Parathyroid adenoma (tissue), 2 donors: ENCODE results near the gene ANKRD22.
A peak's percentile ranks its signal among the peaks of the same experiment; 100 is the strongest.
"Not testable (repeated sequence)": the region's sequence is repeated elsewhere in the genome, so short reads cannot be mapped to it uniquely, and the experiment has no call there.

ENCODE experiments used
- H2AFZ ChIP-seq: fragments of 300-600 bp; sonication (generic); one replicate; pipeline ENCODE4 v1.7.0; 2017; ENCODE audit warnings: antibody characterized with exemption, mild to moderate bottlenecking
- H3K27ac ChIP-seq: fragments of 300-600 bp; sonication (generic); one replicate; pipeline ENCODE4 v1.7.0; 2017
- H3K27me3 ChIP-seq: fragments of 300-600 bp; sonication (generic); one replicate; pipeline ENCODE4 v1.7.0; 2017; ENCODE audit warnings: low read length; ENCODE audit not compliant: control insufficient read depth, insufficient read depth
- H3K36me3 ChIP-seq: fragments of 300-600 bp; sonication (generic); one replicate; pipeline ENCODE4 v1.7.0; 2017; ENCODE audit warnings: low read length; ENCODE audit not compliant: control insufficient read depth, insufficient read depth
- H3K4me1 ChIP-seq: fragments of 300-600 bp; sonication (generic); one replicate; pipeline ENCODE4 v1.7.0; 2017; ENCODE audit warnings: control low read depth
- H3K4me2 ChIP-seq: fragments of 300-600 bp; sonication (generic); one replicate; pipeline ENCODE4 v1.7.0; 2017; ENCODE audit warnings: low read length
- H3K4me3 ChIP-seq: fragments of 300-600 bp; sonication (generic); one replicate; pipeline ENCODE4 v1.7.0; 2017; ENCODE audit warnings: low read depth, low read length
- H3K79me2 ChIP-seq: fragments of 300-600 bp; sonication (generic); one replicate; pipeline ENCODE4 v1.7.0; 2017; ENCODE audit warnings: control low read depth
- H3K9ac ChIP-seq: fragments of 300-600 bp; sonication (generic); one replicate; pipeline ENCODE4 v1.7.0; 2017; ENCODE audit warnings: mild to moderate bottlenecking
- H3K9me3 ChIP-seq: fragments of 300-600 bp; sonication (generic); one replicate; pipeline ENCODE4 v1.7.0; 2017; ENCODE audit warnings: low read length; ENCODE audit not compliant: control insufficient read depth
- CTCF ChIP-seq: fragments of 300-600 bp; sonication (generic); IDR thresholded peaks from one replicate; pipeline ENCODE4 v1.7.0; 2017; ENCODE audit warnings: antibody characterized with exemption, mild to moderate bottlenecking
- donor health status: primary hyperparathyroidism.

Gene ANKRD22

GRCh38 chr10:88883448-88883809 lies 31.8 kb upstream of the ANKRD22 start:
- Histone ChIP-seq H3K9ac (no peak overlapping the region), H3K4me2 (no peak overlapping the region), H3K4me1 (no peaks in the 10 kb centered on the region), H3K36me3 (no peaks in the 10 kb centered on the region), H2AFZ (no peak overlapping the region), H3K79me2 (no peaks in the 10 kb centered on the region), H3K27me3 (no peaks in the 10 kb centered on the region), H3K4me3 (no peak overlapping the region), H3K27ac (no peak overlapping the region), H3K9me3 (no peaks in the 10 kb centered on the region)
- no peak for TF ChIP-seq CTCF

GRCh38 chr10:88882646-88883447 lies 31.2 kb upstream of the ANKRD22 start:
- not testable (repeated sequence) for H3K36me3 ChIP-seq, H3K9me3 ChIP-seq, H3K9ac ChIP-seq, H3K27me3 ChIP-seq, H3K4me3 ChIP-seq, H3K79me2 ChIP-seq, H2AFZ ChIP-seq, H3K4me1 ChIP-seq, H3K27ac ChIP-seq, H3K4me2 ChIP-seq

- no peak overlapping the region for H2AFZ ChIP-seq
- TF ChIP-seq CTCF: no peak
- H3K27me3 ChIP-seq: no peaks in the 10 kb centered on the region
- H3K9ac ChIP-seq: no peak overlapping the region
- H3K79me2 ChIP-seq: no peaks in the 10 kb centered on the region
- no peaks in the 10 kb centered on the region for H3K36me3 ChIP-seq
- H3K4me3 ChIP-seq: no peak overlapping the region
- H3K9me3 ChIP-seq: no peaks in the 10 kb centered on the region
- no peak overlapping the region for H3K4me2 ChIP-seq
- no peaks in the 10 kb centered on the region for H3K4me1 ChIP-seq
- peak overlapping the region; percentile 74 for H3K27ac ChIP-seq
Observed at GRCh38 chr10:88881922-88882645, 30.4 kb upstream of the ANKRD22 start.

- Histone ChIP-seq H2AFZ (peak overlapping the region; percentile 87), H3K9me3 (no peaks in the 10 kb centered on the region), H3K27me3 (no peaks in the 10 kb centered on the region), H3K9ac (no peak overlapping the region), H3K27ac (peak overlapping the region; percentile 74), H3K4me3 (peak overlapping the region; percentile 66), H3K36me3 (no peaks in the 10 kb centered on the region), H3K4me2 (peak overlapping the region; percentile 65), H3K4me1 (no peaks in the 10 kb centered on the region), H3K79me2 (no peaks in the 10 kb centered on the region)
- no peak for TF ChIP-seq CTCF
Observed at GRCh38 chr10:88881320-88881719, 29.7 kb upstream of the ANKRD22 start.

GRCh38 chr10:88880282-88881076 lies 28.8 kb upstream of the ANKRD22 start:
- Histone ChIP-seq H3K27me3 (no peaks in the 10 kb centered on the region), H3K79me2 (no peaks in the 10 kb centered on the region), H3K9me3 (no peaks in the 10 kb centered on the region), H3K36me3 (no peaks in the 10 kb centered on the region), H3K4me2 (peak overlapping the region; percentile 65), H3K4me1 (no peaks in the 10 kb centered on the region), H2AFZ (peak overlapping the region; percentile 87), H3K4me3 (peak overlapping the region; percentile 66), H3K27ac (peak overlapping the region; percentile 74), H3K9ac (no peak overlapping the region)
- no peak for TF ChIP-seq CTCF
